OCI-LY1 (cell line): ENCODE results near the gene NFYC.
A peak's percentile ranks its signal among the peaks of the same experiment; 100 is the strongest.

Source experiments
- H2AFZ ChIP-seq: fragments of 200-600 bp; sonication (generic), shearing (Covaris generic); 2 replicates; pipeline ENCODE4 v1.6.0; 2014; ENCODE audit warnings: antibody characterized with exemption, mild to moderate bottlenecking, low read length
- H3F3A ChIP-seq: fragments of 200-600 bp; sonication (generic), shearing (Covaris generic); 2 replicates; pipeline ENCODE4 v1.6.0; 2014; ENCODE audit warnings: mild to moderate bottlenecking, antibody characterized with exemption, low read length, moderate library complexity; ENCODE audit not compliant: insufficient read depth
- H3K27ac ChIP-seq: fragments of 200-600 bp; sonication (generic); 2 replicates; pipeline ENCODE4 v1.5.1; 2014; ENCODE audit warnings: low read length, mixed run types, mild to moderate bottlenecking, low read depth; ENCODE audit not compliant: poor library complexity, severe bottlenecking
- H3K27me3 ChIP-seq: fragments of 200-600 bp; sonication (generic); 2 replicates; pipeline ENCODE4 v1.6.0; 2014; ENCODE audit warnings: antibody characterized with exemption, mild to moderate bottlenecking, low read length, moderate library complexity; ENCODE audit not compliant: insufficient read depth
- H3K36me3 ChIP-seq: fragments of 200-600 bp; sonication (generic); 2 replicates; pipeline ENCODE4 v1.6.1; 2014; ENCODE audit warnings: mild to moderate bottlenecking, antibody characterized with exemption, low read length, moderate library complexity, mixed read lengths; ENCODE audit not compliant: insufficient read depth
- H3K4me1 ChIP-seq: fragments of 200-600 bp; sonication (generic); 2 replicates; pipeline ENCODE4 v1.5.1; 2014; ENCODE audit warnings: mild to moderate bottlenecking, low read length, moderate library complexity; ENCODE audit not compliant: insufficient read depth, severe bottlenecking
- H3K4me2 ChIP-seq: fragments of 200-600 bp; sonication (generic), shearing (Covaris generic); 2 replicates; pipeline ENCODE4 v1.6.1; 2014; ENCODE audit warnings: low read length
- H3K4me3 ChIP-seq: fragments of 200-600 bp; sonication (generic); 2 replicates; pipeline ENCODE4 v1.5.1; 2014; ENCODE audit warnings: low read length, low read depth, mild to moderate bottlenecking, mixed read lengths; ENCODE audit not compliant: poor library complexity, severe bottlenecking
- H3K79me2 ChIP-seq: fragments of 200-600 bp; shearing (Covaris generic); 2 replicates; pipeline ENCODE4 v1.6.1; 2016; ENCODE audit warnings: mixed run types, low read length, mixed read lengths; ENCODE audit not compliant: insufficient read depth
- H3K9ac ChIP-seq: fragments of 200-600 bp; sonication (generic), shearing (Covaris generic); 2 replicates; pipeline ENCODE4 v1.6.1; 2014; ENCODE audit warnings: mild to moderate bottlenecking, low read length, mixed read lengths
- H3K9me2 ChIP-seq: fragments of 200-600 bp; sonication (generic), shearing (Covaris generic); 2 replicates; pipeline ENCODE4 v1.6.1; 2014; ENCODE audit warnings: low read depth, mild to moderate bottlenecking, low read length, mixed read lengths
- H3K9me3 ChIP-seq: fragments of 200-600 bp; shearing (Covaris generic); 2 replicates; pipeline ENCODE4 v1.6.1; 2014; ENCODE audit warnings: low read length, mixed read lengths
- H4K20me1 ChIP-seq: fragments of 200-600 bp; sonication (generic), shearing (Covaris generic); 2 replicates; pipeline ENCODE4 v1.6.0; 2016; ENCODE audit warnings: mild to moderate bottlenecking, low read length; ENCODE audit not compliant: insufficient read depth
- EZH2 ChIP-seq: fragments of 200-600 bp; sonication (generic), shearing (Covaris generic); IDR thresholded peaks from 2 replicates; pipeline ENCODE4 v1.8.0; 2017; ENCODE audit warnings: borderline replicate concordance, mixed run types, mild to moderate bottlenecking, antibody characterized with exemption, low read length, moderate library complexity, mixed read lengths
- TF ChIP-seq, protein P1 (sequence below): fragments of 200-600 bp; sonication (generic), shearing (Covaris generic); IDR thresholded peaks from 2 replicates; pipeline ENCODE4 v1.5.1; 2017; ENCODE audit warnings: mild to moderate bottlenecking, antibody characterized with exemption, low read length, moderate library complexity, mixed read lengths

NFYC gene

DNA sequence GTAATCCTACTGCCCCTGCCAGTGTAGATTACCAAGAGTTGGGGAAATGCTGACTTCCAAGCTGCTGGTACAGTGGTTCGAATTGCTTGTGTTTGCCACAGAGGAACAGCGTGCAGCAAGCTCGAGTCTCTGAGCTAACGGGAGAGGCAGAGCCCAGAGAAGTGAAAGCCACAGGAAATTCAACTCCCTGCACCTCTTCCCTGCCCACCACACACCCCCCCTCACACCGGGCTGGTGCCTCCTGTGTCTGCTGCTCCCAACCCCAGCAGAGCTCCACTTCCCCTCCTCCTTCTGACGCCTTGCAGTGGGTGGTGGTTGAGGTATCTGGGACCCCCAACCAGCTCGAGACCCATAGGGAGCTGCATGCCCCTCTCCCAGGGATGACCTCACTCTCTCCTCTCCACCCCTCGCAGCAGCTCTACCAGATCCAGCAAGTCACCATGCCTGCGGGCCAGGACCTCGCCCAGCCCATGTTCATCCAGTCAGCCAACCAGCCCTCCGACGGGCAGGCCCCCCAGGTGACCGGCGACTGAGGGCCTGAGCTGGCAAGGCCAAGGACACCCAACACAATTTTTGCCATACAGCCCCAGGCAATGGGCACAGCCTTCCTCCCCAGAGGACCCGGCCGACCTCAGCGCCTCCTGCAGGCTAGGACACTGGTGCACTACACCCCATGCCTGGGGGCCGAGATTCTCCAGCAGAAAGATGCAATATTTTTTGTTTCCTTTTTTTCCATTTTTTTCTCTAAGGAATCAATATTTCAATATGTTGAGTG lies 79.0 kb downstream of the NFYC start:
- H3K9me3 ChIP-seq, result no peaks in the 10 kb centered on the region
- no peak overlapping the region for H3K4me2 ChIP-seq
- TF ChIP-seq, protein P1, sequence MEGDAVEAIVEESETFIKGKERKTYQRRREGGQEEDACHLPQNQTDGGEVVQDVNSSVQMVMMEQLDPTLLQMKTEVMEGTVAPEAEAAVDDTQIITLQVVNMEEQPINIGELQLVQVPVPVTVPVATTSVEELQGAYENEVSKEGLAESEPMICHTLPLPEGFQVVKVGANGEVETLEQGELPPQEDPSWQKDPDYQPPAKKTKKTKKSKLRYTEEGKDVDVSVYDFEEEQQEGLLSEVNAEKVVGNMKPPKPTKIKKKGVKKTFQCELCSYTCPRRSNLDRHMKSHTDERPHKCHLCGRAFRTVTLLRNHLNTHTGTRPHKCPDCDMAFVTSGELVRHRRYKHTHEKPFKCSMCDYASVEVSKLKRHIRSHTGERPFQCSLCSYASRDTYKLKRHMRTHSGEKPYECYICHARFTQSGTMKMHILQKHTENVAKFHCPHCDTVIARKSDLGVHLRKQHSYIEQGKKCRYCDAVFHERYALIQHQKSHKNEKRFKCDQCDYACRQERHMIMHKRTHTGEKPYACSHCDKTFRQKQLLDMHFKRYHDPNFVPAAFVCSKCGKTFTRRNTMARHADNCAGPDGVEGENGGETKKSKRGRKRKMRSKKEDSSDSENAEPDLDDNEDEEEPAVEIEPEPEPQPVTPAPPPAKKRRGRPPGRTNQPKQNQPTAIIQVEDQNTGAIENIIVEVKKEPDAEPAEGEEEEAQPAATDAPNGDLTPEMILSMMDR, result peak; percentile 15; the same call in 1 of the 2 replicates
- no peak for TF ChIP-seq EZH2
- no peak overlapping the region for H3K4me3 ChIP-seq
- no peaks in the 10 kb centered on the region for H3K27me3 ChIP-seq
- no peaks in the 10 kb centered on the region for H3K4me1 ChIP-seq
- no peaks in the 10 kb centered on the region for H3K9me2 ChIP-seq
- H4K20me1 ChIP-seq, result no peaks in the 10 kb centered on the region
- peaks cover 70% of the 10 kb centered on the region for H3K36me3 ChIP-seq
- H3F3A ChIP-seq, result no peaks in the 10 kb centered on the region
- H2AFZ ChIP-seq, result no peak overlapping the region
- no peaks in the 10 kb centered on the region for H3K79me2 ChIP-seq
- H3K9ac ChIP-seq, result no peak overlapping the region
- H3K27ac ChIP-seq, result no peak overlapping the region

DNA sequence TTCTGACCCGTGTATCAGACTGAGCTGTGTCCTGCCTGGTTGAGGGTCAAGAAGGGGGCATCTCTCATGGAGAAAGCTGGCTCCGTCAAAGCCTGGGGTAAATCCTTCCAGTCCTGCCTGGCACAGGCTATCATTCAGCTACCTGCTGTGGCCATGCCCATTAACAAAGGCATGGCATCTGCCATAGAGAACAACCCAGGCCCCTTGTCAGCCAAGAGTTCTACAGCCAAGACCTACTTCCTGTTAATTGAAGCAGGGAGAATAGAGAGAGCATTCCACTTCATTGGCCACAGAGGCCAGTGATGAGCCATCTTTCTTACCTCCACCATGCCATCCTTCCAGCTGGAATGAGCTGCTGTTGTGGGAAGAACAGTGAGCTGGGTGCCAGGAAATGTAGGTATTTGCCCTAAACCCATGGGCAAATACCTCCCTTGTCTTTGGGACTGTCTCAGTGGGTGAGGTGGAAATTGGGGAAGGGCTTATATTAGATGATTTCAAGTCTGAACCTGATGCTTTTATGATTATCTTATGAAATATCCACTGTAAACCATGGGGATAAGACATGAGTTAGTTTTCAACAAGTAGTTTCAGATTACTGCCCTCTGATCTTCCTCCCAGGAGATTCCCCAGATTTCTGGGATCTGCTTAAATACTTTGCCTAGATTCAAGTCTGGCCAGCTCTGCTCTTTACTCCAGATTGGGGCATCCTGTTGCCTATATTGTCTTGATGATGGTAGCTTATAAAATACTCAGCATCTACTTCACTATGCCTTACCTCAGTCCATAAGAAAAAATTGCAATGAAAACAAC lies 80.8 kb downstream of the NFYC start:
- H2AFZ ChIP-seq, result no peak overlapping the region
- no peaks in the 10 kb centered on the region for H4K20me1 ChIP-seq
- no peaks in the 10 kb centered on the region for H3K4me1 ChIP-seq
- H3K79me2 ChIP-seq, result no peaks in the 10 kb centered on the region
- no peak overlapping the region for H3K27ac ChIP-seq
- H3F3A ChIP-seq, result no peaks in the 10 kb centered on the region
- peaks cover 69% of the 10 kb centered on the region for H3K36me3 ChIP-seq
- TF ChIP-seq, protein P1, result no peak
- TF ChIP-seq EZH2, result no peak
- H3K27me3 ChIP-seq, result no peaks in the 10 kb centered on the region
- no peak overlapping the region for H3K9ac ChIP-seq
- no peak overlapping the region for H3K4me2 ChIP-seq
- H3K4me3 ChIP-seq, result no peak overlapping the region
- no peaks in the 10 kb centered on the region for H3K9me2 ChIP-seq
- peaks cover 5% of the 10 kb centered on the region; the same call in 1 of the 2 replicates for H3K9me3 ChIP-seq

DNA sequence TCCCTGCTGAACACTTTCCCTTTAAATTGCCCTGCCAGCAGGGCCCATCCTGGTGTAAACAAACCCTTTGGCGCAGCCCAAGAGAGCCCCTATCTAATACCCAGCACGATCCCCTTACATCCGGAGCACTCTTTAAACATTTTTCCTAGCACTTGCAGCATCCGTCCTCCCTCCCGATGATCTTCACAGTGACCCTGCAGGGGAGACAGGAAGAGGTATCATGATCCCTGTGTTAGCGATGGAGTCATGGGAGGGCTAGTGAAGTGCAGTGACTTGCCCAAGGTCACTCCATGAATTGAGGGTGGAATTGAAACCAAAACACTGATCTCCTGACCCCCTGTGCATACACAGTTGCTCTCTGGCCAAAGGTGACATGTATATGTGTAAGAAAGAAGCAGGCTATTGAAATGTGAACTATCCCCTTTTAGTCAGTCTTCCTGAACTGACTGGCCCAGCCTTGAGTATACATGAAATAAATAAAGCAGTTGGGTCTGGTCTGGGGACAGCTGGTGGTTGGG lies 82.3 kb downstream of the NFYC start:
- H3K27me3 ChIP-seq, result no peaks in the 10 kb centered on the region
- H3K9ac ChIP-seq, result no peak overlapping the region
- no peaks in the 10 kb centered on the region for H3F3A ChIP-seq
- H3K9me2 ChIP-seq, result no peaks in the 10 kb centered on the region
- TF ChIP-seq, protein P1, result no peak
- TF ChIP-seq EZH2, result no peak
- H3K79me2 ChIP-seq, result no peaks in the 10 kb centered on the region
- H3K4me1 ChIP-seq, result no peaks in the 10 kb centered on the region
- no peak overlapping the region for H3K4me3 ChIP-seq
- H3K36me3 ChIP-seq, result peaks cover 56% of the 10 kb centered on the region
- H3K27ac ChIP-seq, result no peak overlapping the region
- no peaks in the 10 kb centered on the region for H4K20me1 ChIP-seq
- no peak overlapping the region for H2AFZ ChIP-seq
- no peak overlapping the region for H3K4me2 ChIP-seq
- peaks cover 5% of the 10 kb centered on the region; the same call in 1 of the 2 replicates for H3K9me3 ChIP-seq
